KMS-11 (cell line): ENCODE results near the gene TNC.

Experiments
- H2AFZ ChIP-seq: fragments of 200-600 bp; sonication (generic); 2 replicates; pipeline ENCODE4 v1.6.1; 2016; ENCODE audit warnings: antibody characterized with exemption, mixed run types, low read depth
- H3K27ac ChIP-seq: fragments of 200-600 bp; sonication (generic); 2 replicates; pipeline ENCODE4 v1.6.1; 2016; ENCODE audit warnings: mild to moderate bottlenecking, mixed run types
- H3K27me3 ChIP-seq: fragments of 200-600 bp; sonication (generic); 2 replicates; pipeline ENCODE4 v1.6.1; 2017; ENCODE audit warnings: mild to moderate bottlenecking, low read depth, mixed run types, moderate library complexity; ENCODE audit not compliant: insufficient read depth
- H3K36me3 ChIP-seq: fragments of 200-600 bp; sonication (generic); 2 replicates; pipeline ENCODE4 v1.6.1; 2017; ENCODE audit warnings: mild to moderate bottlenecking, mixed run types; ENCODE audit not compliant: insufficient read depth
- H3K4me1 ChIP-seq: fragments of 200-600 bp; sonication (generic); 2 replicates; pipeline ENCODE4 v1.6.1; 2016; ENCODE audit warnings: mild to moderate bottlenecking, low read depth, mixed run types; ENCODE audit not compliant: poor library complexity, severe bottlenecking
- H3K4me2 ChIP-seq: fragments of 200-600 bp; sonication (generic); 2 replicates; pipeline ENCODE4 v1.7.0; 2016; ENCODE audit warnings: mild to moderate bottlenecking, mixed run types
- H3K4me3 ChIP-seq: fragments of 200-600 bp; sonication (generic); IDR thresholded peaks from 2 replicates; pipeline ENCODE4 v1.6.1; 2017; ENCODE audit warnings: low read depth, low read length, mixed read lengths; ENCODE audit not compliant: insufficient read depth
- H3K79me2 ChIP-seq: fragments of 200-600 bp; sonication (generic); 2 replicates; pipeline ENCODE4 v1.6.1; 2016; ENCODE audit warnings: low read depth, mixed run types; ENCODE audit not compliant: insufficient read depth
- H3K9ac ChIP-seq: fragments of 200-600 bp; sonication (generic); 2 replicates; pipeline ENCODE4 v1.6.1; 2016; ENCODE audit warnings: mild to moderate bottlenecking, mixed run types
- H4K20me1 ChIP-seq: fragments of 200-600 bp; sonication (generic); 2 replicates; pipeline ENCODE4 v1.6.1; 2016; ENCODE audit warnings: mild to moderate bottlenecking, mixed run types; ENCODE audit not compliant: insufficient read depth
- CTCF ChIP-seq: fragments of 200-600 bp; sonication (generic); conservative IDR thresholded peaks from 2 replicates; pipeline ENCODE4 v1.6.1; 2017; ENCODE audit warnings: low read depth, mild to moderate bottlenecking, antibody characterized with exemption, low read length, moderate library complexity, mixed read lengths

TNC gene

DNA sequence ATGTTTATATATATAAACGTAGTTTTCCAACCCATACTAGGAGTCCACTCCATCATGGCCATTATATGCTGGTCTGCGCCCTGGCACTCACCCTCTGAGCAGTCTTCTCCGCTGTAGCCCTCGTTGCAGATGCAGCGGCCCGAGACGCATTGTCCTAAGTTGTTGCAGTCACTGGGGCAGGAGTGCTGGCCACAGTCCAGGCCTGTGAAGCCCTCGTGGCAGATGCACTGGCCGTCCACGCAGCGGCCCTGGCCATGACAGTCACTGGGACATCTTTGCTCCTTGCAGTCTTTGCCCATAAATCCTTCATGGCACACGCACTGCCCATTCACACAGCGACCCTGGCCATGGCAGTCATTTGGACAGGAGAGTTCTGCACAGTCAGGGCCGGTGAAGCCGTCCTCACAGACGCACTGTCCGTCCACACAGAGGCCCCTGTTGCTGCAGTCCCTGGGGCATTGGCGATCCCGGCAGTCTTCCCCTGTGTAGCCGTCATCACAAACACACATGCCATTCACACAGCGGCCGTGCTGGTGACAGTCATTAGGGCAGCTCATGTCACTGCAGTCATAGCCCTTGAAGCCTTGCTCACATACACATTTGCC is 32.1 kb downstream of the TNC start:
- H3K36me3 ChIP-seq: no peaks in the 10 kb centered on the region
- H4K20me1 ChIP-seq: no peaks in the 10 kb centered on the region
- no peak overlapping the region for H3K4me2 ChIP-seq
- H3K4me3 ChIP-seq: no peak overlapping the region
- H3K27me3 ChIP-seq: no peaks in the 10 kb centered on the region
- H3K9ac ChIP-seq: no peak overlapping the region
- no peaks in the 10 kb centered on the region for H3K79me2 ChIP-seq
- no peak overlapping the region for H3K27ac ChIP-seq
- H2AFZ ChIP-seq: no peak overlapping the region
- no peak for TF ChIP-seq CTCF
- H3K4me1 ChIP-seq: no peaks in the 10 kb centered on the region

DNA sequence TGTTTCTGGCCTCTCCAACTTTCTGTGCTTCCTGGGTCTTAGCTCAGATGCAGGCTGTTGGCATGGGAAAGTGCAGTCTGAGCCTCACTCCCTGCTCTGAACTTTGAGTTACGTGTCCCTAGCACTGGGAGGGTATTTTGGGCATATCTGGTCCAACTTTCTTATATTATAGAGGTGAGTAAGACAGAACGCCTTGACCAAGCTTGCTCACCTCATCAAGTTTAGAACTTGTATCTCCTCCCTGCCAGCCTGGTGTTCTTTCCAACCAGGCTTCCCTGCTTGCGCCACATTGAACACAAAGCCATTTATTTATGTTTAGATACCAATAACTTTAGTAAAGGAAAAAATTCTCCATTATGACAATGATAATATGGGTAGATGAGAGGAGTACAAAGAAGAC is 33.2 kb downstream of the TNC start:
- no peak for TF ChIP-seq CTCF
- Histone ChIP-seq H3K4me2 (no peak overlapping the region), H4K20me1 (no peaks in the 10 kb centered on the region), H2AFZ (no peak overlapping the region), H3K79me2 (no peaks in the 10 kb centered on the region), H3K27me3 (no peaks in the 10 kb centered on the region), H3K4me3 (no peak overlapping the region), H3K36me3 (no peaks in the 10 kb centered on the region), H3K9ac (no peak overlapping the region), H3K4me1 (no peaks in the 10 kb centered on the region), H3K27ac (no peak overlapping the region)

- no peak for TF ChIP-seq CTCF
- no peaks in the 10 kb centered on the region for H3K36me3 ChIP-seq
Measured at GRCh38 chr9:115084157-115084556, 33.8 kb downstream of the TNC start.

GRCh38 chr9:115080242-115080641 is 37.7 kb downstream of the TNC start:
- Histone ChIP-seq H3K79me2 (no peaks in the 10 kb centered on the region), H4K20me1 (no peaks in the 10 kb centered on the region), H3K4me2 (no peak overlapping the region), H3K36me3 (no peaks in the 10 kb centered on the region), H3K27ac (no peak overlapping the region), H2AFZ (no peak overlapping the region), H3K4me3 (no peak overlapping the region), H3K27me3 (no peaks in the 10 kb centered on the region), H3K4me1 (no peaks in the 10 kb centered on the region), H3K9ac (no peak overlapping the region)
- no peak for TF ChIP-seq CTCF

More at GRCh38 chr9:115084157-115084556, 33.8 kb downstream of the TNC start:
- Histone ChIP-seq H3K27me3 (no peaks in the 10 kb centered on the region), H3K9ac (no peak overlapping the region), H3K27ac (no peak overlapping the region), H2AFZ (no peak overlapping the region), H3K79me2 (no peaks in the 10 kb centered on the region), H3K4me3 (no peak overlapping the region), H4K20me1 (no peaks in the 10 kb centered on the region), H3K4me2 (no peak overlapping the region), H3K4me1 (no peaks in the 10 kb centered on the region)
